ENCODE measurements around the gene AREG.

Gene AREG

DNA sequence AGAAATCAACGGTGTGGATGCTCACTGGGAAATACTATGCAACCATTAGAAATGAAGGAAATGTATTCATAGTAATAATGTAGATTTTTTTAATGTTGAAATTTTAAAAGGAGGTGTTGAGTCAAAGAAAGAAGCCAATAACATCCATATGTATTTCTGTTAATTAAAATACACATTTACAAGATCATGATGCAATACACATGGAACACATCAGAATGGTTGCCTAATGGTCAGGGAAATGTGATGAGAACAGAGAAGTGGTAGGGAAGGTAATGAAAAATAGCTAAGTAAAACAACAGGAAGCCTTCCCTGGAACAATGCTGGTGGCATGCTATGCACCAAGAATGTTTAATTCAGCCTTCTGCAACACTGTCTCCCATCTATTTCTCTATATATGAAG is 18.2 kb downstream of the AREG start:
- DNase-seq (ENCODE audit: low read depth) = no peak

DNA sequence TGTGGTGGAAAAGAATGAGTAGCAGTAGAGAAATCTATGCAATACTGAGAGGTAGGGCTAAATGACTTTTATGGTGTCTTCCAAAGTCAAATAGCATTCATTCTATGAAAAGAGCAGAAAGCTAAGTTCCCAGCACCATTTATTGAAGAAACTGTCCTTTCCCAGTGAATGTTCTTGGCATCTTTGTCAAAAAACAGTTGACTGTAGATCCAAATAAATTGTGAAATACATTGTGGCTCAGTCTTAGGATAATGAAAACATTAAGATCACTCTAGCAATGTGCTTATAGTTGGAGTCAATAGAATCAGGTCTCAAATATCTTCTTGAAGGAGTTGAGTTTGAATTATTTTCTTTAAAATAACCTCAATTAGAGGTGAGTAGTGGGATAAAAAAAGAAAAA is 19.4 kb downstream of the AREG start:
- DNase-seq (ENCODE audit: low read depth) = no peak

DNA sequence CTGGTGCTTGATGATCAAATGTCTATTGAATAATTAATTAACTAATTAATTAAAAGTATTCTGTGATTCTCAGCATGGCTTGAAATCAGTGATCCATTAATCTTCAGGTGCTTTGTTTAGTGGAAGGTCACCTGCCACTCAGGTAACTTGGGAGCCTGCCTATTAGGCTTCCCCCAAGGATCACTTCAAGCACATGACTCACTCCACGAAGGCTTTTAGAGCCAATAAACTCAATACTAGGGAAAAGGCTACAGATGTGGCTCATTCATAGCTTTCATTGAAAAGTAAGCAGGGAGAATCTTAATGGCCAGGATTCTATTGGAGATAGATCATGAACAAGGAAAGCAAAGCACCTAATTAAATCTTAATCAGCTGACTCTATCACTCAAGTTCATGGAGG is 21.3 kb downstream of the AREG start:
- no peak for DNase-seq (ENCODE audit: low read depth)

DNA sequence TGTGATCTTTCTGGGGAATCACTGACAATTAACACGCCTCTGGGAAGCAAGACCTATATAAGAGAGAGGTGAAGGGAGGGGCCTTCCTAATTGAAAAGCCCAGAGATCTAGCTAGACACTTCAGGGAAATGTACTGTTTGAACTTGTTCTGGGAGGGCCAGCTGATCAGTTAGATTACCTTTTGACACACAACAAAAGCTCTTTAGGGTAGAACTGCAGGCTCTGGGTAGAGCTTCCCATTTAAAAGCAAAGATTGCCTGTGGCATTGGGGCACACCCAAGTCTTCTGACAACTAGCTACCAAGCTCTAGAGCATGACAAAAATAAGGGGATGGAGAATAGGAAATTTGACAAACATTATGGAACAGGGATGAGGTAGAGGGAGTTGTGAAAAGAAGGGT is 26.3 kb downstream of the AREG start:
- DNase-seq (ENCODE audit: low read depth) = no peak

DNA sequence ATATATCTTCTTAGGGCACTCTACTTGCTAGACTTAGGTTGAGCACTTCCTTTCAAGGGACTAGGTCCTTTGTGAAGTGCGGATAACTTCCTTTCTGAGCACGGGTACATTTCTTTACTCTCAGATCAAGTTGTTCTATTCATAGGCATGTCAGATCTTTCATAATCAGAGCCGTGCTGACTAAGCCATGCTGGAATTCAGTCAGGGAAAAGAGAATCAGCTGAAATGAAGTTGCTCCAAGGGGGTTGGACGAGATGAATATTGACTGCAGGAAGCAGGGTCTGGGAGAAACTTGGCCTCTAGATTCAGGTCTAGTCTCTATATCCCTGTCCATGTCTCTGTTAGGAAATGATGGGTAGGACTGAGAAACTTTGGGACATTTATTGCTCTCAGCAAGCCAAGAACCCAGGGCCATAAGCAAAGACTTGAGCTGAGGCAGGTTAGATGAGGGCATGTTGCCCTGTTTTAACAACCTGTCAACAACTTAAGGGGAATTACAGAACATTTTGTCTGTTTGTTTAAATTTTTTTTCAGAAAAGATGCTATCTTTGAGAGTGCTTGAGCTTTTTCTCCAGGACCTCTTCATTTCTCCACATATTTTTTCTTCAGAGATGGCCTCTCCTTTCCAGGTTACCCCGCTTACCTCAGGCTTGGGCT is 28.3 kb downstream of the AREG start:
- DNase-seq (ENCODE audit: low read depth) = peak; percentile 85

DNA sequence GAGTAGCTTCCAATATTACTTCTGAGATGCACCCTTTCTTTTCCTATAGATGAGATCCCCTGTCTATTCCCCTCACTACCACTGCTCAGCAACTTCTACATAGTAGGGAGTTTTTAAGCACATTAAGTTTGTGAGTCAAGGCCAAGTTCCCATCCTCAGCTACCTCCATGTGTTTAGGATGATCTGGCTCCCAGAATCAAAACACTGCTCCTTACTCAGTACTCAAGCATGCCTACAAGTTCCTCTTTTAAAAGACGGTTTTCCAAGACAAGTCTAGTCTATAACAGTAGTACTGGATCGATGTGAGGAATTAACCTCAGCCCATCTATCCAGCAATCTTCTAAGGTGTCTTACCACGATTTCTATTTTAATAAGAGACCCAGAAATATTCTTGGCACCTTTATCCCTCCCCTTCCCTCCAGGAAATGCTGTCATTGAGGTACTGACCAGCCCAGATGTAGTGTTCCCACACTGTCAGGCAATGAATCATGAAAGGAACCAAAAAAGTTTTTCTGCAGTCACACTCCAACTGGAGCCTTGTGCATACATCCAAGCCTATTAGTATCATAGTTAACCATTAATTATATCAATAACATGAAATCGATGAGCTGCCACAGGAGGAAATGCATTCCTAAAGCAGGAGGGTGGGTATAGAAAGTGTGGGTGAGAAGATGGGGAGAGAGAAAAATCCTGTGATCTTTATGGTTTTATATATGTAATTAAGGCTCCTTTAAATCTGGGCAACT is 29.6 kb downstream of the AREG start:
- DNase-seq (ENCODE audit: low read depth) = peak; percentile 45

DNA sequence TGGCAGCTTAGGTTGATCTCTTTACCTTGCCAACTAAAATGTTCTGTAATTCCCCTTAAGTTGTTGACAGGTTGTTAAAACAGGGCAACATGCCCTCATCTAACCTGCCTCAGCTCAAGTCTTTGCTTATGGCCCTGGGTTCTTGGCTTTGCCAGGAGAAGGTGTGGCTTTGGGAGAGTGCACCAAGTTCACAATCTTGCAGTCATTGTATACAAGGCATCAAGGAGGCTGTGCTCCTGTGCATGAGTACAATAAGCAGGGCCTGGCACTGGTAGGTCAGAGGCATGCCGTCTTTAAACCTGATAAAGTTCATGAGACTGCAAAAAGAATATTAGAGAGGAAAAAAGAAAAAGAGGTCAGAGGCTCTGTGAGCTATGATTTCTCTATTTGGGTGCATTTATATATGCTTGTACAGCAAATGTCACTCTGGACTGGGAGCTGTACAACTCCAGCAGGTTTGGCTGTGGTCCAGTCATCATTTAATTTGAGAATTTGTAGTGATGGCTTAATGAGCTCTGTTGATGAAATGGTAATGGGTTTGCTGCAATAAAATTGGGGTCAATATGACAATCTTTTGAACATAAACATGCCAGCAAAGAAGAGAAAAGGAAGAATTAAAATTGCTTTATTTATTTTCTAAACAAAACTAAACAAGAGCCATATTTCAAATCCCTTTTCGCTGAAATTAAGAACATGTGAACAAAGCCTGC is 30.3 kb downstream of the AREG start:
- no peak for DNase-seq (ENCODE audit: low read depth)

DNA sequence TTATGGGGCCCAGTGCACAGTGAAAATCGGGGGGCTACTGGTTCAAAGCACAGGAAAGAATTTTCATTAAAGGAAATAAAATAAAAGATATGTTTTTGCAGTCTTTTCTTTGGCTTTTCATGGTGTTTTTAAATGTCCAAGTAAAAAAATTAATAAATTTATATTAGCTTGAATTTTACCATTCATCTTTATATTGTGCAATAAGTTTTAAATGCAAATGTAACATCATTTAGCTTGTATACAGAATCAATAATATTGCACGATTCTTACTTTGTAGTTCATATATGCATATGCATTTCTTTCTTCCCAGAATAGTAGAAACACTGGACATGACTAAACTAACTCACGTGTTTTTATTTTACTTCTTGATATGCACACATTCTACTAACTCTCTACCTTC is 31.0 kb downstream of the AREG start:
- DNase-seq (ENCODE audit: low read depth) = no peak

DNA sequence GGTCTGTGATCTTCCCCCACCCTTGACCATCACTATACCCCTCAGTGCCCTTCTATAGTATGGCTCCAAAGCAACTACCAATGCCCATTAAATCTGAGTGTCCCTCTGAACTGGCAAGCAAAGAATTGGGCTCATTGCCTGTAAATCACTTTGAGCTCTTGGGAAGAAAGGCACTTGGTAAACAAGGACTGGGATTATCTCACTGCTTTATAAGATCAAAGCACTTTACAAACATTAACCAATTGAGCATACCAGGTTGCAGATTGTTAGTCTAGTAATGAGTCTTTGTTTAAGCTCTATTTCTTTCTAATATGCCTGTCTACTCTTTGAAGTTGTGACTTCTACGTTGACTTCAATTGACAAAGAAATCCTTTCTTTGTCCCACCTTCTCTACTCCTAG is 34.1 kb downstream of the AREG start:
- no peak for DNase-seq (ENCODE audit: low read depth)

DNA sequence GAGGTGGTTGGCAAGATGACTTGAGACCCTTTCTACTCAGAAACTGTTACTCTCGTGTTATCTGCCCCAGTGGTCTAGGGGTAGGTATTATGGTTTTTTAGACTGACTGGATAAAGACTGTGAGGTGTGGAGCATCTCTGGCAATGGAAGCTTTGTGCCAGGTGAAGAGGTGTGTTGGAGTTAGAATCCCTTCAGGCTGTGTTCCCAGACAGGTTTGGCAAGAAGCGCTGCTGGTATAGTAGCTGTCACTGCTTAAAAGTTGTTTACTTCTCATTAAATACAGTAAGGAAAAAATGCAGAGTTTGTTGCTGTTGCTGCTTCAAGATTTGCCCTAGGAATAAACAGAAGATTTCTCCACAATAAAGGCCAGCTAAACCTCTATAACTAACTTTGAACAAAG is 35.3 kb downstream of the AREG start:
- no peak for DNase-seq (ENCODE audit: low read depth)

DNA sequence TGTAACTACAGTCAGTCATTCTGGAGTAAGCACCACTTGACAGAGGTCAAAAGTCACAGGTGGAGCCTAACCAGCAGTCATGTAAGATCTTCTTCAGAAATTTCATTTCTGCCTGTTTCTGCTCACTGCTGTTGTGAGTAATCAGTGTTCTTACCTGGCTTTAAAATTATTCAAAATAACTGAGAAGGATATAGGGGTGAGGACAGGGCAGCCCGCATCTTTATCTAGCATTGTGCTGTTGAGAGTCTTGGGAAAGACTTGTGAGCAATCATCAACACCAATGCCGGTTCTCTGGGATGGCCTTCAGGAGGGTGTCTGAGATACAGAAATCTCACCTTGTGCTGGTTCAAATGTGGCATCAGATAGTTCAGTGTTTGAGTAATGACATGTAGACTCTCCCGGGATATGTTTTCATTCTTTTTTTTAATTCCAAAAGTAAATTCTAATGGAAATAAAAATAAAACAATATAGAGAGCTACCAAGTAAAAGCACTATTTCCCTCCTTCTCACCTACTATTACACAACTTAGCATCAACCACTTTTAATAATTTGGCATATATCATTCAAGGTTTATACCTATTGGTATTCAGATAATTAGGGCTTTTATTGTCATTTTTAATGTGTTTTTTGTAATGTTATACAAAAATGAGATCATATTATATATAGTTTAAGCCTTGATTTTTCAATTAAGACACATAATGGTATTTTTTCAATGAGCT is 37.1 kb downstream of the AREG start:
- no peak for DNase-seq (ENCODE audit: low read depth)

DNA sequence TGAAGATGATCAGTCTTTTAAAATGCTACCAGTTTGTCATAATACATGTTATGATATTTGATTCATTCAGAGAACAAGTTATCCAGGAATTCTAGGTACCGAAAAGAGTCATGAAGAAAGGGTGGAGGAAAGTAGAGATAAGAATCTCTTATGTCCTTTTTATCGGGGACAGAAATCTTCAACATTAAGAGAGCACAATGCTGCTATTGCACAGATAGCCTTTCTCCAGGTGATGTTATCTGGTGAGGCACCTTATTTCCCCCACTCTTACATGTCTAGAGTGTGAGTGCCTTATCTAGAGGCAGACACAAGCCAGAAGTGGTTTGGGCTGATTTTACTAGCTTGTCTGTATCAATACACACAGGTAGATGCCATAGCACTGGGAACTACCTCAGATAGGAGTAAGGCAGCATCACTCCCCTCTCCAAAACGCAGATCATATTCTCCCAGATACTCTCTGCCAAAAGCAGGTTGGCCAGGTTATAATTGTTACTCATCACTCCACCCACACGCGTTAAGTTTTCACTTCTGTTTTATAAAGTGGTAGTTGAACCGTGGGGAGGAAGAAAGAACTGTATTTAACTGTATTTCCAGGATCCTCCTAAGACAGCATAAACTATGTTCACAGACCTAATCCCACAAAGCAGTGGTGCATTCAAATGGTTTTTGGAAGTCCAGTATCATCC is 38.4 kb downstream of the AREG start:
- no peak for DNase-seq (ENCODE audit: low read depth)

DNA sequence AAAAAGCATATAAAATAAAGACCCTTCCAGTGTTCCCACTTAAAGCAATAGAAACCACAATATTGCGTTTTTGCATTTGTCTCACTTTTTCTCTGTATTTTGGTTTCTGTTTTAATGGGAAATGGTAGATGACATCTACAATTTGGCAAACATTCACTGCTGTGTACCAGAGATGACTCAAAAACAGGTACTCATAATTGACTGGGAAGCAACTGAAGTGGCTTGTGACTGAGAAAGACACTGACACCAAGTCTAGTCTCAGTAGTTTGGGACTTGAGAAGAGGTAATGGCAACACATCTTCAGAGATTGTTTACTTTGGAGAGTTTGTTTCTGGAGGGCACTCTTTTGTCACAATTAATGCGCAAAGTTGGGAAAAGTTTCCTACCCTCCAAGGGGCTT is 42.0 kb downstream of the AREG start:
- DNase-seq (ENCODE audit: low read depth) = no peak

DNA sequence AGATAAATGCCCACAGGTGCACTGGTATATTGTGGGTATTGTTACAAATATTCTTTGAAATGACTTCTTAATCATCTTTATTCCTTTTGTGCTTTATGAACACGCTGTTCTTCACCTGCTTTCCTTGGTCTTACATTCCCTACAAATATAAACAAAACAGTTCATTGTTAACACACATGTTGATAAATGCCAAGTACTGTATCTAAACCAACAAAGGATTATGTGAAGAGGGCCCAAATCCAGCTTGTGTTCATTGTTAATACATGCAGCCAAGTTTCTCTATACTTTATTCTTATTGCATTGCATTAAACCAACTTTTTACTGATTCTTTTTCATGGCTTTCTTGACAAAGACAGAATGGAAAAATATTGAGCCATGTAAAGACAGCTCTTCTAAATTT is 42.8 kb downstream of the AREG start:
- no peak for DNase-seq (ENCODE audit: low read depth)

DNA sequence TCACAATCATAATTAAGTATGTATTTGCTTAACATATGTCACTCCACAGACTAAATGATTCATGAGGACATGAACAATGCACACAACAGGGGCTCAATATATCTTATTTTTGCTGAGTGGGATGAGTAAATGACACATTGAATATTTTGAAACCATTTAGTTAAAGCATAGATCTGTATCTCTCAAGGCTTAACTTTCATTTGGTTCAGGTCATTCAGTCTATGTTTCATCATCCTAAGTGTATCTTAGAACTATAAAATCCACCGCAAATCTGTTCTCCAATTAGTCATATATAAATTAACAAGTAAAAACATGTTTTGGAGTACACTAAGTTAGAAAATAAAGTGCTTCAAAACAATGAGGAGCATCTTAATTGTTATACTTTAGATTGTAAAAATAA is 45.8 kb downstream of the AREG start:
- DNase-seq (ENCODE audit: low read depth) = no peak

DNA sequence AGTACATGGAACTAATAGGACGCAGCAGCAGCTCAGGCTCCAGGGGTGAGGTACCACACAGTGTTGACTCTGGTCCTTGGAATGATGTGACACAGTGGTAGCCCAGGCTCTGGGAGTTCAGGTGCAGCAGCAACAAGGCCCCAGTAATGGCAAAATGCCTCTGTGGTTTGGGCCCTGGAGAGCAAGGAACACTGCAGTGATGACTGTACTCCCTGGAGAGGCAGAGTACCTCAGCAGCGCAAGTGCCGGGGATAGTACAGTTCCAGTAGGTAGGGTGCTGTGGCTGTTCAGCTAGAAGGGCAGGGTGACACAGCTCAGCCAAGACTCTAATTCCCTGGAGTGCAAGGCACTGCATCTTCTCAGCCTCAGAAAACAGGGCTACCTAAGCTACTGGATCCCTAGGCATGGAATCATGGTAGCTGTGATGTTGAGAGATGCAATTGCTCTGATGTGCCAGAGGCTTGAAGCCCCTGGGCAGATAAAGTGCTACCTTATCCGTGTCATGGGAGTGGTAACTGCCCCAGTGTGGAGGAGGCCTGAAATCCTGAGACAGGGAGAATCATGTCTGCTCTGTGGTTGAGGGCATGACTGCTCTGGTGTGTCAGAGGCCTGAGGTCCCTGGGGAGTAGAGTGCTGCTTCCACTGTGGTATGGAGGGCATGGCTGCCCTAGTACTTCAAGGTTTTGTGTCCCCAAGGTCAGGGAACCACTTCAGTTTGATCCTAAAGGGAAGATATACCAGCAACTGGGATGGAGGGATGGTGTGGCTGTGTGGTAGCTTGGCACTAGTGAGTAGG is 55.2 kb downstream of the AREG start:
- DNase-seq (ENCODE audit: low read depth) = no peak

DNA sequence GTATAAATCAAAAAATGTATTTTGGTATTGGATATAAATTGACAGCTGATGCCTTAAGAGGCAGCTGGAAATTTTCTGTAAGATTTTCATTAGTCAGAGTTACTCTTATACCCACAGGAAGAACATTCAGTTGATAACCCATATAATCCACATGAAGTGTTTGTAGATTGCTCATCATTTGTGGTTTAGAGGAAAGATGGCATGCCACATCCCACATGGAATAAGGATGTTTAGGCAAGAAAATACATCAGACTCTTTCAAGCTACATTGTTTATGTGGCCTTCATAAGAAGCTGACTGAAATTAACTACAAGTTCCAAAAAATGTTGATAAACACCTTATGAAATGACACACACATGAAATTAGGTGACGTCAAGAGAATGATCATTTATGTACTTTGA is 56.6 kb downstream of the AREG start:
- DNase-seq (ENCODE audit: low read depth) = peak; percentile 88

DNA sequence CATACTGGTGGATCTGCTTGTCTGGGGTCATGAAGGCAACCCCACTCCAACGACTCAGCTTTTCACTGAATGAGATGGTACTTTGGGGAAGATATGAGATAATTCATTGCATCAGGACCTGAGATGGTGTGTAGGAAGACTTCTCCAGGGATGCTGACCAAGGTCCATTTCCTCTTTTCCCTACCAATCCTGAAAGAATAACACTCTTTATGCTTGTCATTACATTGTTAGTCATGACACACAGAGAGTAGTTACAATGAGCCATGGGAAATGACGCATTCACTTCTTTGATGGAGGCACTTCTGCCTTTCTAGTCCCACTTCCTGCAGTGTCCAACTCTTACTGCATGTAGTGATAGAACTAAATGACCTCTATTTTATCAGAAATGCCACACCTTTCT is 58.6 kb downstream of the AREG start:
- no peak for DNase-seq (ENCODE audit: low read depth)

DNA sequence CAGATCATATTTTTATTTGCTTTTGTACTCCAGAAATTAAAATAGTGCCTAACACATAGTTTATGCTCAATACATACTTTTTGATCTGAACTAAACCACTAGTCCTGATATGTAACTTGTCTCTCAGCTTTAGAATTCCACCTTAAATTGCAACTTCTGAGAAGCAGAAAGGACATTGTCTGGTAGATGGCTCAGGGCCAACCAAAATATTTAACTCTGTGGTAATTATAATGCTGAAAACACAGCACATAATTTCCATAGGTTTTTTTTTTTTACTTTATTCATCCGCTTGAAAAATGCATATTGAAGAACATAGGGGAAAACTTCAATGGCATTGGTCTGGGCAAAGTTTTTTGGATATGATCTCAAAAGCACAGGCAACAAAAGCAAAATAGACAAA is 59.3 kb downstream of the AREG start:
- DNase-seq (ENCODE audit: low read depth) = no peak
